Activated CD8-positive, alpha-beta memory T cell treated with anti-CD3 and anti-CD28 coated beads, Interleukin-2, amount 10 ng/mL, durations not matched to agents 7 days and 5 days (primary cell): ENCODE results near the gene PCDHB8. TPM values are rescaled to one million over a fixed set of nuclear protein-coding genes. Genes with fewer than 3 reads are reported as not detected.
"Not testable (repeated sequence)": the region's sequence is repeated elsewhere in the genome, so short reads cannot be mapped to it uniquely, and the experiment has no call there.

ENCODE experiments used
- ATAC-seq: fragments of 150-1000 bp; cut with Tn5 transposase; one replicate; pipeline ENCODE4 v1.10.0; 2021; ENCODE audit warnings: moderate library complexity
- CTCF ChIA-PET: fragments of 350-600 bp; sonication (Branson Sonifier 250); formaldehyde crosslinking; loops from one replicate; lab custom pipeline; 2021; ENCODE audit warnings: antibody characterized with exemption; lab: Charles Lee
- DNase-seq: peaks from one replicate; pipeline ENCODE4 v3.0.0-alpha.2; 2020
- H3K27ac Mint-ChIP-seq: one replicate; pipeline ENCODE4 v1.8.0; 2021; ENCODE audit warnings: mild to moderate bottlenecking, mixed read lengths
- H3K27me3 Mint-ChIP-seq: one replicate; pipeline ENCODE4 v1.8.0; 2021; ENCODE audit warnings: mixed read lengths
- H3K36me3 Mint-ChIP-seq: one replicate; pipeline ENCODE4 v1.8.0; 2021; ENCODE audit warnings: mild to moderate bottlenecking, mixed read lengths
- H3K4me1 Mint-ChIP-seq: one replicate; pipeline ENCODE4 v1.8.0; 2021; ENCODE audit warnings: mixed read lengths
- H3K4me3 Mint-ChIP-seq: one replicate; pipeline ENCODE4 v1.8.0; 2021; ENCODE audit warnings: mild to moderate bottlenecking, moderate library complexity, mixed read lengths
- H3K9me3 Mint-ChIP-seq: one replicate; pipeline ENCODE4 v1.8.0; 2022; ENCODE audit warnings: low read depth, mixed read lengths
- total RNA-seq, 2 experiments: library from RNA; stranded (reverse); gene quantifications; one replicate each; pipeline ENCODE4 v1.2.3, GENCODE V29; 2021

Gene PCDHB8
- total RNA-seq, 2 experiments from 2014 or later, result not detected

DNA sequence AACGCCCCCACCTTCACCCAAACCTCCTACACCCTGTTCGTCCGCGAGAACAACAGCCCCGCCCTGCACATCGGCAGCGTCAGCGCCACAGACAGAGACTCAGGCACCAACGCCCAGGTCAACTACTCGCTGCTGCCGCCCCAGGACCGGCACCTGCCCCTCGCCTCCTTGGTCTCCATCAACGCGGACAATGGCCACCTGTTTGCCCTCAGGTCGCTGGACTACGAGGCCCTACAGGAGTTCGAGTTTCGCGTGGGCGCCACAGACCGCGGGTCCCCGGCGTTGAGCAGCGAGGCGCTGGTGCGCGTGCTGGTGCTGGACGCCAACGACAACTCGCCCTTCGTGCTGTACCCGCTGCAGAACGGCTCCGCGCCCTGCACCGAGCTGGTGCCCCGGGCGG, 47.3 kb downstream of the PCDHB8 start:
- H3K4me3 Mint-ChIP-seq, H3K4me1 Mint-ChIP-seq, ATAC-seq, H3K27ac Mint-ChIP-seq, H3K36me3 Mint-ChIP-seq, DNase-seq, H3K9me3 Mint-ChIP-seq, CTCF ChIA-PET: not testable (repeated sequence)
- peaks cover 12% of the 10 kb centered on the region for H3K27me3 Mint-ChIP-seq

- ATAC-seq, DNase-seq, H3K36me3 Mint-ChIP-seq, H3K27ac Mint-ChIP-seq, H3K9me3 Mint-ChIP-seq, CTCF ChIA-PET, H3K4me3 Mint-ChIP-seq, H3K4me1 Mint-ChIP-seq: not testable (repeated sequence)
- H3K27me3 Mint-ChIP-seq, result peaks cover 12% of the 10 kb centered on the region
Measured at GRCh38 chr5:141225421-141225820, 47.8 kb downstream of the PCDHB8 start.

Other genes starting within 250 kb of the PCDHB8 start
- not detected for gene PCDHAC2, start 211.3 kb upstream of the PCDHB8 start, total RNA-seq
- not detected for gene PCDHB1, start 126.4 kb upstream of the PCDHB8 start, total RNA-seq
- not detected for gene PCDHB2, start 83.2 kb upstream of the PCDHB8 start, total RNA-seq
- not detected for gene PCDHB3, start 77.3 kb upstream of the PCDHB8 start, total RNA-seq
- not detected for gene PCDHB4, start 56.0 kb upstream of the PCDHB8 start, total RNA-seq
- not detected for gene PCDHB5, start 42.6 kb upstream of the PCDHB8 start, total RNA-seq
- gene PCDHB6, start 27.7 kb upstream of the PCDHB8 start, total RNA-seq, result not detected
- gene PCDHB7, start 5.1 kb upstream of the PCDHB8 start, total RNA-seq, result not detected
- gene PCDHB16, start 4.6 kb downstream of the PCDHB8 start, total RNA-seq, result not detected
- not detected for gene PCDHB9, start 9.4 kb downstream of the PCDHB8 start, total RNA-seq
- gene PCDHB10, start 14.6 kb downstream of the PCDHB8 start, total RNA-seq, result not detected
- not detected for gene PCDHB11, start 21.8 kb downstream of the PCDHB8 start, total RNA-seq
- not detected for gene PCDHB12, start 30.9 kb downstream of the PCDHB8 start, total RNA-seq
- not detected for gene PCDHB13, start 36.1 kb downstream of the PCDHB8 start, total RNA-seq
- gene PCDHB14, start 45.6 kb downstream of the PCDHB8 start, total RNA-seq, result not detected
- not detected for gene PCDHB15, start 67.6 kb downstream of the PCDHB8 start, total RNA-seq
- 1 to 10 TPM in 1 of 2 experiments, under 1 TPM in 1; 0.56 to 1.1 TPM for gene SLC25A2, start 126.3 kb downstream of the PCDHB8 start, total RNA-seq
- gene TAF7, start 143.0 kb downstream of the PCDHB8 start, total RNA-seq, result 10 to 100 TPM; 57.3 to 64.6 TPM
- not detected for gene PCDHGA1, start 152.7 kb downstream of the PCDHB8 start, total RNA-seq
- not detected for gene PCDHGA2, start 161.0 kb downstream of the PCDHB8 start, total RNA-seq
- gene PCDHGA3, start 166.0 kb downstream of the PCDHB8 start, total RNA-seq, result under 1 TPM in 1 of 2 experiments, not detected in 1; 0.15 TPM
- not detected for gene PCDHGB1, start 172.3 kb downstream of the PCDHB8 start, total RNA-seq
- gene PCDHGA4, start 177.2 kb downstream of the PCDHB8 start, total RNA-seq, result under 1 TPM in 1 of 2 experiments, not detected in 1; 0.20 TPM
- under 1 TPM; 0.12 to 0.67 TPM for gene PCDHGB2, start 182.2 kb downstream of the PCDHB8 start, total RNA-seq
- gene PCDHGA5, start 186.4 kb downstream of the PCDHB8 start, total RNA-seq, result under 1 TPM; 0.09 to 0.12 TPM
- gene PCDHGB3, start 192.5 kb downstream of the PCDHB8 start, total RNA-seq, result under 1 TPM; 0.09 to 0.41 TPM
- under 1 TPM; 0.16 to 0.20 TPM for gene PCDHGA6, start 196.1 kb downstream of the PCDHB8 start, total RNA-seq
- under 1 TPM in 1 of 2 experiments, not detected in 1; 0.07 TPM for gene PCDHGA7, start 205.0 kb downstream of the PCDHB8 start, total RNA-seq
- gene PCDHGB4, start 209.9 kb downstream of the PCDHB8 start, total RNA-seq, result under 1 TPM; 0.07 to 0.09 TPM
- gene PCDHGA8, start 214.8 kb downstream of the PCDHB8 start, total RNA-seq, result not detected
- not detected for gene PCDHGB5, start 220.2 kb downstream of the PCDHB8 start, total RNA-seq
- gene PCDHGA9, start 225.0 kb downstream of the PCDHB8 start, total RNA-seq, result not detected
- gene PCDHGB6, start 230.2 kb downstream of the PCDHB8 start, total RNA-seq, result not detected
- gene PCDHGA10, start 235.2 kb downstream of the PCDHB8 start, total RNA-seq, result not detected
- gene PCDHGB7, start 239.9 kb downstream of the PCDHB8 start, total RNA-seq, result not detected
- gene PCDHGA11, start 243.3 kb downstream of the PCDHB8 start, total RNA-seq, result not detected